HK-2 (cell line): Measurements from ENCODE around the gene FCHSD2.
"Not testable (repeated sequence)": the region's sequence is repeated elsewhere in the genome, so short reads cannot be mapped to it uniquely, and the experiment has no call there.

Experiments
- DNase-seq: peaks from one replicate; pipeline ENCODE4 v3.0.0-alpha.2; 2018; ENCODE audit not compliant: unreplicated experiment

The FCHSD2 gene

DNA sequence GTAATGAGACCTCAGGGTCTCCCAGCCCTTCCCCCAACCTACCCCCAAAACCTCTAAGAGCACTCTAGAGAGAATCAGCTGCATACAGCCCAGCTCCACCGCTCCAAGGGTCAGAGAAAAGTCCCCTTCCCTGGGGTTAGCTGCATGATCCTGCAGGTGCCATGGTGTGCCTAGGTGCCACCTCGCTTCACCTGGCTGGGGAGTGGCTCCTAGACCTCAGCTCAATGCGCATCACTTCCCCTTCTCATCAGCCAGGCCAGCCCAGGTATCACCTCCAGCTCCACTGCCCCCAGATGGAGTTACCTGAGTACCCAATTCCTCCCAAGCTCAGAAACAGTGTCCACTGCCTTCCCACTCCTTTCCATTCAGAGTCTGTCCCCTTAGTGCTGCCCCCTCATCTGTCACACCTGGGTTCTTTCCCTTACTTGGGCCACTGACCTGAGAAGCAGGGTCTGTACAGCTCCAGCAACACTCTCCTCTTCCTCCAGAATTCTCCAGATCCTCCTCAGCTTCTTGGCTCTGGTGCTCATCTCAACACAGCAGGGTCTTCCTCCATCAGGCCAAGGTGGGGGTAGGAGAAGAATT lies 349.6 kb downstream of the FCHSD2 start:
- DNase-seq: no peak

DNA sequence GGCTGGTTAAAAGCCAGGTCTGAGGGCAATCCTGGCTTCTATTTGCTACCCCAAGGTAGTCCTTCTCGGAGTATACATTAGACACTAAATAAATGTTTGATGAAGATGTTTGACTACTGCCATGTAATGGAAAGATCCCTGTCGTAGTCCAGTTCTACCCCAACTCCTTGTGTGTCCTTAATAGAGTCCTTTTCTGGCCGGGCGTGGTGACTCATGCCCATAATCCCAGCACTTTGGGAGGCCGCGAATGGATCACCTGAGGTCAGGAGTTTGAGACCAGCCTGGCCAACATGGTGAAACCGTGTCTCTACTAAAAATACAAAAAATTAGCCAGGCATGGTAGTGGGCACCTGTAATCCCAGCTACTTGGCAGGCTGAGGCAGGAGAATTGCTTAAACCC lies 350.9 kb downstream of the FCHSD2 start:
- not testable (repeated sequence) for DNase-seq

DNA sequence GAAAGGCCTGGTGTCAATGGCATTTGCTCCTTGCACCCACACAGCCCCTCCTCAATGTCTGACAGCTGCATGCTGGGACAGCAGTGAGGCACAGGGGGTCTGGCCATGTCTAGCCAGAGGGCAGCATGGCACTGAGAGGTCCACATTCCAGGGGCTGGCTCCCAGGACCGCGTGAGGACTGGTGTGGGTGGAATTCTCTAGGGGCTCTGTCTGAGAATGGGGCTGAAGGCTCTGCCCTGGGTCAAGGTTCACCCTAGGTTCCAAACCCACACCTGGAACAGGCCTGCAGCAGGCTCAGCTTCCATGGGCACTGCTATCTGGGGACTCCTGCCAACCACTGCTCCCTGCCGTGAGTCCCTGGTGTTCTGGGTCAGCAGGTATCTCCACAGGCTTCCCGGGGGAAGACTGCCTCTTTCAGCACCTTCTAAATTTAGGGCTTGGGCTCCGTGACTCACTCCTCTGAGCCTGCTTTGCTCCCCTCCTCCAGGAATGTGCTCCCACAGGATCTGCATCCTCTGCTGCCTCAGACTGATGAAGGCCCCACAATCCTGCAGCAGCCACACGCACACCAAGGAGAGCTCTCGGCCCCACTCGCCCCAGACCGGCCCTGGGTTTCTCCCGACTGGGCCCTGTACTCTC lies 352.5 kb downstream of the FCHSD2 start:
- DNase-seq: no peak

DNA sequence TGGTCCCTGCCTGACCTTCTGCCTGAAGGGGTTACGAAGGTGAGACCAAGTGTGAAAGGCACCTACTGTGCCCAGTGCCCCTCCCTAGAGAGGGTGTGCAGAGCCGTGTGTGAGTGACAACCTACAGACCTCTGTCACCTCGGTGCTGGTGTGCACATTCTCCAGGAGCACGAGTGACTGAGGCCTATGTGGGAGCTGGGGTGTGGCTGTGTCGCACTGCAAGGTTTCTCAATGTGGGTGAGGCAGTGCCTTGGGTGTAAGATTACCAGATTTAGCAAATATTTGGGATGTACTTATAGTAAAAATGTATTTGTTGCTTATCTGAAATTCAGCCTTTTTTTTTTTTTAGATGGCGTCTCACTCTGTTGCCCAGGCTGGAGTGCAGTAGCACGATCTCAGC lies 353.9 kb downstream of the FCHSD2 start:
- DNase-seq: no peak

DNA sequence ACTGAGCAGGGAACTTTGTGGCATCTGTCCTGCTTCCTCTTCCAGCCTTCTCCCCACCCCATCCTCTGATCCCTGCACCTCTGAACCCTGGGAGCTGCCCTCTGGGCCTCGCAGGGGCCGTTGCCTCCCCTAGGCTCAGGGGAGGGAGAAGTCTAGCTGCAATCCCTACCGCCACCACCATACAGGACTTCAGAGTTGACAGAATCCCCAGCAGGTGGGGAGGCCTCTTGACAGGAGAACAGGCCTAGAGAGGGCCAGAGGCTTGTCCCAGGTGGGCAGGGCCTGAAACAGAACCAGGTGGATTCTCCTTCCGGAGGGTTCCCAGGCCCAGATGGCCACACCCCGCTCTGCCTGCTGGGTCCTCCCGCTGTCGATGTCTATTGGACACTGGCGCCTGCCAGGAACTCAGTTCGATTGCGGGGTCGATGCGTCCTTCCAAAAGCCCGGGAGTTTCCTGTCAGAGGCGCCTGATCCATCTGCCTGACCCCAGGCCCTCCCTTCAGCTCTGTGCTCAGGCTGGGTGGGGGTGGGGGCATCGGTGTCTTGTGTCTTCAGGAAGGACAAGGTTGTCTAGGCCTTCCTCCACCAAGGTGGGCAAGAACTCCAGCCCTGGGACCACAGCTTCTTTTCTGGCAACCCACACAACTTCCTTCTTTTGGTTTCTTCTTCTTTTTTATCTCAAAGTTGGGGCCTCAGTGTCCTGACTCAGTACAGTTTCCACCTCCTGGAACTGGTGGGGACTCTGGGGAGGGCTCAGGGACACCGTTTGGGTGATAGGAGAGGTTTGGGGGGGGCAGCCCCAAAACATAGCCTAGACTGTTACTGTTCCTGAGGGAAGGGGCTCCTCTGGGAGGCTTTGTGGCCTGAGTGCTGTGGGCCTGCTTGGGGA lies 354.7 kb downstream of the FCHSD2 start:
- no peak for DNase-seq
